NCI-H446 (cell line): Measurements from ENCODE around the gene DUXA.
"Not testable (repeated sequence)": the region's sequence is repeated elsewhere in the genome, so short reads cannot be mapped to it uniquely, and the experiment has no call there.

Experiments
- DNase-seq, 2 experiments: peaks; one replicate each; lab custom pipeline; 2025; lab: John Stamatoyannopoulos, UW

DUXA gene

GRCh38 chr19:57167385-57167784 is at the start of gene DUXA:
TSS of gene DUXA (minus strand) at chr19:57167485. CDS start at chr19:57167443, 42 bp downstream.
- DNase-seq, result no peak

GRCh38 chr19:57212109-57212508 is 44.8 kb upstream of the DUXA start:
- DNase-seq, result no peak

- DNase-seq, result no peak
Measured at GRCh38 chr19:57210381-57210780, 43.1 kb upstream of the DUXA start.

DNA sequence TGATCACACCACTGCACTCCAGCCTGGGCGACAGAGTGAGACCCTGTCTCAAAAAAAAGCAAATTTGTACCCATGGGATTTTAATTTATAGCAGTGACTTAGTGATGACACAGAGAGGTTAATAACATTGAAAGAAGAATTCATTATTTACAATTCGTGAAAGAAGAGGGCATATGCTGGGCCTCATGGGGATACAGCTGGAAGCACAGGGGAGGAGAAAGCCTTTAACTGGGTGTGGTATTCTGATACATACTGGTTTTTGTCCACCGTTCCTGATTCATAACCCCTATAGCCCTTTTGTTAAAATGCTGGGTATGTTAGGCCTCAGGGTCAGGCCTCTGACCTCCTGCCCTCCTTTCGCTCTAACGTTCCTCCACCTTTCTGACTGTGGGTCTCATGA is 34.9 kb upstream of the DUXA start:
- DNase-seq, result no peak

DNA sequence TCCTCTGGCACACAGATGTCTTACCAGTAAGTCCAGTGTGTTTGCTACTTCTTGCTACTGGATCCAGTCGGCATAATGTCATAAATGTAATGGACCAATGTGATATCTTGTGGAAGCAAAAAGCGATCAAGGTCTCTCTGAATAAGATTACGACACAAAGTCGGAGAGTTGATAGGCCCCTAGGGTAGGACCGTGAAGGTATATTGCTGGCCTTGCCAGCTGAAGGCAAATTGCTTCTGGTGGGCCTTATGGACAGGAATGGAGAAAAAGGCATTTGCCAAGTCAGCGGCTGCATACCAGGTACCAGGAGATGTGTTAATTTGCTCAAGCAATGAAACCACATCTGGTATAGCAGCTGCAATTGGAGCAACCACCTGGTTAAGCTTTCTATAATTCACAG is 30.6 kb upstream of the DUXA start:
- DNase-seq, result not testable (repeated sequence)

GRCh38 chr19:57192993-57193392 is 25.7 kb upstream of the DUXA start:
- no peak for DNase-seq

- DNase-seq, result no peak
Measured at GRCh38 chr19:57192077-57192420, 24.8 kb upstream of the DUXA start.

DNA sequence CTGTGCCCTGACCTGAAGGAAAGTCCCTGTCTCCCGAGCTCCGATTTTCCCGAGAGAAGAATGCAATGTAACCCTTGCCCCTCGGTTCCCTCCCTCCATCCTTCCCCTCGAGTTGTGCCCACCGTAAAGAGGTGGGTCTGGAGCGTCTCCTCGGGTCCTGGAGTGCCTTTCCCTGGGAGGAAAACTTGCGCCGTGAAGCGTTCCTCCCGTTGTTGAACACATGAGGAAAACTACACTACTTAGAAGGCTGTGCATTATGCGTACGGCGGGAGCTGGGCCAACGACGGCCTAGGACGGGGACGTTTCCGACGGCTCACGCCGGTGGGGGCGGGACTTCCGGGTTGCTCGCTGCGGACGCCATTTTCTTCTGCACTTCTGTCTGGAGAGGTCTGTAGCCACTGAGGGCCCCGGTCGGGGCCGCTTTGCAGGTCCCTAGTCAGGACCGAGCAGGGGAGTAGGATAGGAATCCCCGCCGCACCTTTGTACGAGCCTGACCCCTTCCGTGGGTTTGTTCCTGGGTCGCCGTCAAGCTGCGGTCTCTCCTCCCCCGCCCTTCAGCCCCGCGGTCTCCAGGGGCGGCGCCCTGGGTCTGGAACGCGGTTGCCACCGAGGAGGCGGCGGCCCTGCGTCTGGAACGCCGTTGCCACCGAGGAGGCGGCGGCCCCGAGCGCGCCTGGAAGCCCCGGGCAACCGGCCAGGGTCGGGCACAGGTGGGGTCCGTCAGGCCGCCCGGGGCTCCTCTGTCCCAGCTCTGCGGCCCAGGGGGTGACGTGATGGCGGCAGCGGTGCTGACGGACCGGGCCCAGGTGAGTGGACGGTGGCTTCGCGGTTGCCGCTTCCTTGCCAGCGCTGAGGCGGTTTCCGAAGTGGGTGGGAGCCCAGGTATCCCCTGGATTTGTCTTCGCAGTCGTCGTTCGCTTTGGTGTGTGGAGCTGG is 24.1 kb upstream of the DUXA start, which contains the start of gene ZNF264:
TSS of gene ZNF264 (plus strand) at position 360 of the 936 bp plus-strand sequence. CDS start at position 774, 414 bp downstream.
- peak; percentile 6 to 84 for DNase-seq

- DNase-seq, result no peak
Measured at GRCh38 chr19:57190301-57190700, 23.0 kb upstream of the DUXA start.

DNA sequence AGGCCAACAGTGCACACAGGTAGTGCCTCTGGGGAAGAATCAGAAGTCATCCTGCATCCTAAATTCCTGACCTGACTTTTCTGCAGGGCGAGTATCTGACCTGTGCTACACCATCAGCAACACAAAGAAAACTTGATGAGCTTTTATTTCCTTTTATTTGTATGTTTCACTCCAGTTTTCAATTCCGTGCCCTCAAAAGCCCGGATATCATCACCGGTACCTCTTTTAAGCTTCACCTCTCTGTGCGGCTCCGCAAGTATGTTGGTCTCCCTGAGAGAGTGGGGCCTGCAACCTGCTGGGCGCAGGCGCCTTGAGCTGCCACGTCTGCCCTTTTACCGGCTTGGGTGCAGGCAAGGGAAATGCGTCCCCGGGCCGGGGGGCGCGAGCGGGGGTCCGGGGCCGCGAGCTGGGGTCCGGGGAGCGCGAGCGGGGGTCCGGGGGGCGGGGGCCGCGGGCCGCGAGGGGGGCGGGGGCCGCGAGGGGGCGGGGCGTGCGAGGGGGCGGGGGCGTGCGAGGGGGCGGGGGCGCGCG is 4.3 kb upstream of the DUXA start:
- DNase-seq, result no peak

- DNase-seq, result no peak
Measured at GRCh38 chr19:57165846-57166245, 1.4 kb downstream of the DUXA start.

DNA sequence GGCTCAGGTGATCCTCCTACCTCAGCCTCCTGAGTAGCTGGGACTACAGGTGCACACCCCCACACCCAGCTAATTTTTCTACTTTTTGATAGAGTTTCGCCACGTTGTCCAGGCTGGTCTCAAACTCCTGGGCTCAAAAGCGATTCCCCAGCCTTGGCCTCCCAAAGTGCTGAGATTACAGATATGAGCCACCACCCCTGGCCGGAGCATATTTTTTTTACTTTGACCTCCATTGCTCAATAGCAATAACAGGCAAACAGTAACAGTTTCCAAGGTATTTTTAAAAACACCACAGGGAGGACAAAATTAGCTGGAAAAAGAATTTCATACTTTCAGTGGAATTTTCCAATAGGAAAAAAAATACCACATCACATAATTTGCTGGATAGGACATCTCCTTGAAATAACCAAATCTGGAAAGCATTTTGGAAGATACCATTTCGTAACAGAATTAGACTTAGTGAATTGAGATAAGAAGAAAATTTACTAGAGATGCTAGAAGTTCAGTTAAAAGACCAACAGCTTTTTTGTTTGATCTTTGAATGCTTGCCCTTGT is 5.2 kb downstream of the DUXA start:
- DNase-seq, result no peak

DNA sequence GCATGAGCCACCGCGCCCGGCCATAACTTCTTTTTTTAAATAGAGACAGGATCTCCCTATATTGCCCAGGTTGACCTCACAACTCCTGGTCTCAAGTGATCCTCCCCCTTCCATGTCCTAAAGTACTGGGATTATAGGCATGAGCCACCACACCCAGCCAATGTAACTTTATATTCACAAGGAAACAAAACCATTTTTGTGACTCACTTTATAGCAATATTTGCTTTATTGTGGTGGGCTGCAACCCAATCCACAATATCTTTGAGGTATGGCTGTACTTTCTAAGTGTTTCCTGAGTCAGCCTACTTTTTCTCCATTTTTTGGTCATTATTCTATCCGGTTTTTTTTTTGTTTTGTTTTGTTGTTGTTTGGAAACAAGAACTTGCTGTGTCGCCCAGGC is 14.4 kb downstream of the DUXA start:
- DNase-seq, result no peak

GRCh38 chr19:57141699-57142098 is 25.6 kb downstream of the DUXA start:
- DNase-seq, result no peak

DNA sequence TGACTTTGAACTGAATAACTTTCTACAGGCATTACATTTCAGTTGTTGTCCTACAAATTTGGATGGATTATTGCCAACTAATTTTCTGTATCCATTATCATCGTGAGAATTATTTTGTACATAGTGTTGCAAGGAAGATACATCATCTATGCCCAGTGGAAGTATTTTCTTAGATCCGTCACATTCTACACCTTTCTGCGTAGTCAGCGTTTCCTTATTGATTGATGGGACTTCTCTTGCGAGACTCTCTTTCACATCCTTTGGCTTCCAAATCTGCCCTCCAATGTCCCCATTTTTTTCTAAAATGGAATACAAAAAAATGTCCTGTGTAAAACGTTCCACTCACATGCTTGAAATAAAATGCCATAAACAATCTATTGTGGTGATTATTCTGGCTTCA is 31.5 kb downstream of the DUXA start:
- DNase-seq, result no peak

- DNase-seq, result not testable (repeated sequence)
Measured at GRCh38 chr19:57127403-57127802, 39.9 kb downstream of the DUXA start.

DNA sequence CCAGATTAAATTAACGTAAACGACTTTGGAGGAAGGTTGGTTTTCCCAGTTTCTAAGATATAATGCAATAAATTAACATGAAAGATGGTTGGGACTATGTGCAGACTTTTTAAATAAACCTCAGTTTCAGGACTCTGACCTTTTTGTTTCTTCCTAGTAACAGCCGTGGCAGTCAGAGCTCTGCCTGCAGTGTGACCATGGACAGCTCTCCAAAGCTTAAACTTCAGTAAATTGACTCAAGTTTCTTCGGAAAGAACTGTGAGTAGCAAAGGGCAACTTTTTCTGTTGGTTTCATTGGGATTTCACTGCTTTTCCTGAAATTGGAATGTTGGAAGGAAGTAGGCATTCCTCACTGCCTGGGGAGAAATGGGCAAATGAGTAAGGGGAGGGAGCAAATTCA is 43.4 kb downstream of the DUXA start:
- no peak for DNase-seq

DNA sequence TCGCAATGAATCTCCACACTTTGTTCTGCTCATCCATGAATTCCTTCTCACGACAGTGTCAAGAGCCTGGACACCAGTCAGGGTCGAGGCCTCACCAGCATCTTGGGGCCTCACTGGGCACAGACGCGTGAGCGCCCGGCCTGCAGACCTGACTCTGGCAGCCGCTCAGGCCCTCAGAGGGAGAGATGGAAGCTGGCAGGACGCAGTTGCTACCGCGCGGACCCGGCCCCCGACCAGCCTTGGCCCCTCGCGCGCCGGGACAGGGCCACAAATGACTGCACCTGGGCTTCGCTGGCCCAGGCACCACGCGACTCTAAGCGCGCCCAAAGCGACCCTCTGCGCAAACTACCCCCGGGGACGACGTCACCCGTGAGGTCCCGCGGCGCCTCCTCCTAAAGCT is 48.4 kb downstream of the DUXA start:
- no peak for DNase-seq

DNA sequence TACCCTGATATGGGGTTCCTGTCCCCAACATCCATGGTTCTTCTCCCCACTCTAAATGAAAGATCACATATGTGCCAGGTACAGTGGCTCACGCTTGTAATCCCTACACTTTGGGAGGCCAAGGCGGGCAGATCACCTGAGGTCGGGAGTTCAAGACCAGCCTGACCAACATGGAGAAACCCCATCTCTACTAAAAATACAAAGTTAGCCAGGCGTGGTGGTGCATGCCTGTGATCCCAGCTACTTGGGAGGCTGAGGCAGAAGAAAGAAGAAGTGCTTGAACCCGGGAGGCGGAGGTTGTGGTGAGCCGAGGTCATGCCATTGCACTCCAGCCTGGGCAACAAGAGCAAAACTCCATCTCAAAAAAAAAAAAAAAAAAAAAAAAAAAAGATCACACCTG is 53.8 kb downstream of the DUXA start:
- not testable (repeated sequence) for DNase-seq

DNA sequence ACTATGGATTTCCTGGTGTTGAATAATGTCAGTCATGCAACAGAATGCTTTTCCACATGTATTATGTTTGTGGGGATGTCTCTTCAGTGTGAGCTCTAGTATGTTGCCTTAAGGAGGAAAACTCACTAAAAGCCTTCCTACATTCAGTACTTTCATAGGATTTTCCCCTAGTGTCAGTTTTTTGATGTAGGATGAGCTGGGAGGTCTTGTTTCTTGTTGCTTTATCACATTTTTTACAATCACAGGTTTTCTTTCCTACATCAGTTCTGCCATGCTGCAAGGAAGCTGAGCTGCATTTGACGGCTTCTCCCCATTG is 56.0 kb downstream of the DUXA start:
- no peak for DNase-seq

- no peak for DNase-seq
Measured at GRCh38 chr19:57110592-57111328, 56.5 kb downstream of the DUXA start.

DNA sequence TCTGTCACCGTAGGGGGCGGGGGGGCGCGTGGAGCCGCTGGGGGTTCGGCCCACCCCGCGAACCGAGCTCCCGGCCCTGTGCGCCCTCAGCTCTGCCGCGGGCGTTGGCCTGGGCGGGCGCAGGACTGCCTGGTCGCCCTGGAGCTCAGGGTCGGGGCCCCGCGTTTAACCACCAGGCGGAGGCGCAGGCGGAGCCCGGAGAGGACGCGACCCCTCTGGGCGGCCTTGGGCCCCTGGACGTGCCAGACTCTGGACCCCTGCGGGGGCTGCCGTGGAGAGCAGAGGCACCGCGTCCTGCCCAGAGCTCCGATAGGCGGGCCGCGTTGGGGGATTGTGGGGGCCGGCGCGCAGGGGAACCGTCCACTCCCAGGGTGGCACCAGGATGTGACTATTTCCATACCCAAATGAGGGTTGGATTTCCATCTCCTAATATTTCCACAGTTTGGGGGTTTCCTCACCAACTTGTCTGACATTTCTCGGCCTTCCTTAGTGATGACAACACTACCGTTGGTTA is 60.5 kb downstream of the DUXA start:
- no peak for DNase-seq
